Ovary (tissue), 3 donors: ENCODE measurements around the gene CADM2.

Experiments used
- EP300 ChIP-seq: sonication (generic); formaldehyde crosslinking; IDR thresholded peaks from one replicate; pipeline ENCODE4 v1.6.1; 2017; ENCODE audit warnings: antibody characterized with exemption
- TF ChIP-seq, protein P1 (sequence below), 3 donors: fragments of 450-650 bp in 2 of 3; fragments of 200-600 bp in 1 of 3; IDR thresholded peaks; one replicate each; pipeline versions ENCODE4 v1.5.1 to v1.8.0; 2016 to 2022; ENCODE audit warnings: antibody characterized with exemption in 3 of 3, mild to moderate bottlenecking in 1 of 3
- donor health status: DM: no; HTN: no; CAD: no.

DNA sequence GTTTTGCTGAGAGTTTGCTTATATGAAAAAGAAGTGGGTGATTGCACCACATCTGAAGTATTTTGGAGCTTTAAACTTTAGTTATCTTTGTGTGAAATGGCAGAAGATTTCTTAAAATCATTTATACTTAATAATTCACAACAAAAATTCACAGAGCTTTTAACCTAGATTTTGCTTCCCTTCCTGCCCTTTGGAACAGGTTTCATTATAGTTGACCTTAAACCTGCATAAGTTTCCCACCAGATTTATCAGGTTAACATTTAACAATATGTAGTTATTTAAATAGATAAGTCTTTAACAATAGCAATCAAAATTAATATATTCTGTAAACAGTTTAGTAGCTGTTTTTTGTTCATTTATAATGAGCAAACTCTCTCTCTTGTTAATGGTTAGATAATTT is 30.3 kb downstream of the CADM2 start:
- TF ChIP-seq, protein P1, sequence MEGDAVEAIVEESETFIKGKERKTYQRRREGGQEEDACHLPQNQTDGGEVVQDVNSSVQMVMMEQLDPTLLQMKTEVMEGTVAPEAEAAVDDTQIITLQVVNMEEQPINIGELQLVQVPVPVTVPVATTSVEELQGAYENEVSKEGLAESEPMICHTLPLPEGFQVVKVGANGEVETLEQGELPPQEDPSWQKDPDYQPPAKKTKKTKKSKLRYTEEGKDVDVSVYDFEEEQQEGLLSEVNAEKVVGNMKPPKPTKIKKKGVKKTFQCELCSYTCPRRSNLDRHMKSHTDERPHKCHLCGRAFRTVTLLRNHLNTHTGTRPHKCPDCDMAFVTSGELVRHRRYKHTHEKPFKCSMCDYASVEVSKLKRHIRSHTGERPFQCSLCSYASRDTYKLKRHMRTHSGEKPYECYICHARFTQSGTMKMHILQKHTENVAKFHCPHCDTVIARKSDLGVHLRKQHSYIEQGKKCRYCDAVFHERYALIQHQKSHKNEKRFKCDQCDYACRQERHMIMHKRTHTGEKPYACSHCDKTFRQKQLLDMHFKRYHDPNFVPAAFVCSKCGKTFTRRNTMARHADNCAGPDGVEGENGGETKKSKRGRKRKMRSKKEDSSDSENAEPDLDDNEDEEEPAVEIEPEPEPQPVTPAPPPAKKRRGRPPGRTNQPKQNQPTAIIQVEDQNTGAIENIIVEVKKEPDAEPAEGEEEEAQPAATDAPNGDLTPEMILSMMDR (IDR thresholded peaks at IDR 0.05), result no peak
- no peak for TF ChIP-seq EP300
